Spleen (tissue), 7 donors: ENCODE measurements around the gene CDH13.

ENCODE experiments used
- CTCF ChIP-seq, 11 experiments: fragments of 200-600 bp in 7 of 11; fragments of 450-650 bp in 4 of 11; sonication (generic) in 4 of 11; IDR thresholded peaks in 8 of 11; conservative IDR thresholded peaks in 3 of 11; 1 replicate in 7 of 11; 2 replicates in 4 of 11; pipeline versions ENCODE4 v1.4.0 to v1.8.0; 2016 to 2021; ENCODE audit warnings: antibody characterized with exemption in 11 of 11, inconsistent platforms in 4 of 11, mild to moderate bottlenecking in 1 of 11
- POLR2A ChIP-seq, 3 donors: fragments of 450-650 bp; IDR thresholded peaks; one replicate each; pipeline ENCODE4 v1.5.1; 2017; ENCODE audit warnings: antibody characterized with exemption in 3 of 3, mild to moderate bottlenecking in 1 of 3
- donor health status: DM: no; HTN: no; CAD: no; lungs with moderate emphysema.
- donor health status: DM: no; HTN: no; CAD: no.
- donor health status: DM: no; HTN: no; CAD: no.

DNA sequence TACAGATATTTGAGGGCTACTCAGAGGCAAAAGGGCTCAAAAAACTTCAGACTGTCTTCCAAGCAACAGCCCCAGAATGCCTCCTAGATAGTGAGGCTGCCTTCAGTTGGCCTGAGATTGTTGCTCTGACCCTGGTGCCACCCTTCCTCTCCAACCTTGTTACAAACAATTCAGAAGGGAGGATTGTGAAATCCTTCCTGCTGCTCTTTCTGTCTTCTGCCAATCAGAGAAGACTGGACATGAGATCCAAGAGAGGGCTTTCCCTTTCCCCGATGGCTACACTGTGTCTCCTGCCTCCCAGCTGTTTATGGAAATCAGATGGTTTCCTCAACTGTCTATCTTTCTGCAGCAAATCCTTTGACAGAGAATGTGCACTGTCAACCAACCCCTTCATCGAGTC lies 419.9 kb downstream of the CDH13 start:
- no peak for TF ChIP-seq POLR2A (IDR thresholded peaks at IDR 0.05)
- TF ChIP-seq CTCF (IDR thresholded peaks at IDR 0.05 in 8 of 11, conservative IDR thresholded peaks at IDR 0.05 in 3 of 11), result no peak
